GM21528 (cell line): Measurements from ENCODE around the gene ATP5F1C.

Experiments used
- ATAC-seq: cut with Tn5 transposase; IDR thresholded peaks from one replicate; pipeline ENCODE4 v1.9.1; 2021; ENCODE audit warnings: mild to moderate bottlenecking, moderate library complexity; ENCODE audit not compliant: unreplicated experiment, low FRiP score

The ATP5F1C gene

DNA sequence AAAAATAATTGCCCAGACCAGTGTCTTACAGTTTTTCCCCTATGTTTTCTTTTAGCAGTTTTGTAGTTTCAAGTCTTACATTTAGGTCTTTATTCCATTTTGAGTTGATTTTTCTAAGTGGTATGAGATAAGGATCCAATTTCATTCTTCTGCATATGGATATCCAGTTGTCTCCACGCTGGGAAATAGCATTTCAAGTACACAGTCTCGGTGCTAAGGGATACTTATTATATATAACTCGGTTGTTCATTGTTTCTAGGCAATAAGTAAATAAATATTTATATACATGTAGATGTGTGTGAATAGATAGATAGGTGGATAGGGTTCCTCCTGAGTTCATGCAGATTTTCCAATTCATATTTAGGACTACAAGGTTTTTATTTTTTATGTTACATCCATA, 46.3 kb downstream of the ATP5F1C start:
- no peak for ATAC-seq

DNA sequence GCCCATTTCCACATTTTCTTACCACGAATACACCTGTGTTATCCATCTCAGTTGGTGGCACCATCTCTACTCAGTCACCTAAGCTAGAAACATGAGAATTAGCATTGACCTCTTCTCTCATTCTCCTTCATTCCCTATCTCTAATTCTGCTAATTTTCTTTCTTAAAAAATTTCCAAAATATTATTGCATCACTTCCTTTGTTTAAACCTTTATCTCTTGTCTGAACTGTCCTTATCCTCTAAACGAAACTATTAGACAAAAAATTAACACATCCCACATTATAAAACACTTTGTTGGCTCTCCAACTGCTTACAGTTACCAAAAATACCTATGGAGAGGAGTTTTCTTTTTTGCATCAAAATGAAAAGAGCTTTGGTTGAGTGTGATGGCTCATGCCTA, 48.6 kb downstream of the ATP5F1C start:
- ATAC-seq, result no peak

DNA sequence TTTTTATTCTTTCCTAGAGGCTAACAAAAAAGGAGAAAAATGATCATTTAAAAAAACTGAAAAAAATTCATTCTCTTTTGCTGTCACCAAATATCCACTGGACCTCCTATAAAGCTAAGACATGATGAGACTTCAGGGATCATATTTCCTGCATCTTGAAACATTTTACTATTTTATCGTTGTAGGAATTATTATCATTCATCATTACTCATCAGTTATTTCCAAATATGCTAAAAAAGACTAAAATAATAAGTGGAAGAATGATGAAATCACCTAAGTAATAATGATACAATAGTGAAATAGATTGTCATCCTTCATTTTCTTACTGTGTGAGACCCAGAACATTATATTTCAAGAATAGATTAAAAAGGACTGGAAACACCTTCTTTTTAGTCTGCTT, 58.6 kb downstream of the ATP5F1C start:
- ATAC-seq, result no peak

DNA sequence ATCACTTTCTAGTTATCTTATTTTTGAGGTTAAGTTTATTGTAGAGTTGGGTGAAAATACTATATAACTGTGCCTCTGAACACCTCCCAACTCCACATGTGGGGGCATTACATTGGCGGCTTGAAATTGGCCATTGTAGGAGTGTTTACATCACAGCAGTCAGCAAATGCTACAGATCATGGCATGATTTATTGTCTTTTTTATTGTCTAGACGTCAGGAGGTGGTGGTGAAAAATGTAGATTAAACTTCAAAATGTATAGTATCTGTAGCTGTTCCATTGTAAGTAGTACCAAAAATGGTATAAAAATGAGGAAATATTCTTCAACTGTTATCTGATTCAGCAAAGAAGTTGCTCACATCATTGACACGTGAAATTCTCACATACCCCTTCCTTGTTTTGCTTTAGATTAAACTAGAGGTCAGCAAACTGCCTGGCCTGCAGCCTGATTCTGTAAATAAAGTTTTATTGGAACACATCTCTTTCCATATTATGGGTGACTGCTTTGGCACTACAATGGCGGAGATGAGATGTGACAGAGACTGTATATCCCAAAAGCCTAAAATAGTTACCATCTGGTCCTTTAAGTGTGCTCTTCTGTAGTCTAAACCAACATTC, 65.4 kb downstream of the ATP5F1C start:
- no peak for ATAC-seq

DNA sequence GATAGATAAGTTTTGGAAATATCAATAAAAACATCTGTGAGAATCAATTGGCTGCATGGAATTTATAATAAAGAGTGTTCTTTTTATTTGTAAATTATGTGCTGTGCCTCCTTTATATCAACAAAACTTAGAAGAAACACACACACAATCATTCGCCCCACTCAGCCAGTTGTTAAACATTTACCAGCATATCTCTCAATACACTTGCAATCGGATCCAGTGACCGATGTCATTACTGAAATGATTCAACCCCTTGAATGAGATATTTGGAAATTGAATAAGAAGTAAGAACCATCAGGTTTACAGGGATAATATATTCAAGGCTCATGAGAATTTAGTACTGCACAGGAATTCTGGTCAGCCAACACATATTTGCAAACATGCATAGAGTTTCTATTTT, 65.9 kb downstream of the ATP5F1C start:
- no peak for ATAC-seq

DNA sequence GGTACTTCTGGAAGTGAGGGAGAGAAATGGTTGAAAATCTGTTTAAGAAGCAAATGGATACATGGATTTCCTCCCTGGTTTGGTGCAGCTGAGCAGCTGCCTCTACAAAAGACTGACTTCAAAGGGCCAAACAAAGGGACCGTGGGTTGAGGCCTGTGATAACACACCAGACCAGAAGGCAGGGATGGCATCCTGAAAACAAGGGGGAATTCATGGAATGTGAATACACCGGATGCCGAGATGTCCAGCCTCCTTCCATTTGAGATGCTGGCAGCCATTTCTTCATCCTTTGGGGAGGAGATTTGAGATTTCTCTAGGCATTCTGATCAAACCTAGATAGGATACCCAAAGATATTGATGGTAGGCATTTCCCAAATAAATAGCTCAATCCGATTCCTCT, 67.2 kb downstream of the ATP5F1C start:
- ATAC-seq, result no peak

DNA sequence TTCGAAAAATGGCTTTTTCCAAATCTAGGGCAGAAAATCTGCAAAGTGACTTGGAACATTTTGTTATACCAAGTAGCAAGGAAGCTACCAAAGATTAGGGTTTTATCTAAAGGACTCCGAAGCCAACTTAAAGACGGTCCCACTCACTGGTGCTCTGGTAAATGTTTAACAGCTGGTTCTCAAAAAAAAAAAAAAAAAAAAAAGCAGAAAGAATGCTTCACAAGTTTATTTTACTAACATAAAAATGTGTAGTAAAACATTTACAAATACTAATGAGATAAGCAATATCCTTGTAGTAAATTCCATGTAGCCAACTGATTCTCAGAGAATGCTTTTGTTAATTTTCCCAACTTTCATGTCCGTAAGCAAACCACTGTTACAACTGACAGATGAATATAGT, 68.7 kb downstream of the ATP5F1C start:
- no peak for ATAC-seq

DNA sequence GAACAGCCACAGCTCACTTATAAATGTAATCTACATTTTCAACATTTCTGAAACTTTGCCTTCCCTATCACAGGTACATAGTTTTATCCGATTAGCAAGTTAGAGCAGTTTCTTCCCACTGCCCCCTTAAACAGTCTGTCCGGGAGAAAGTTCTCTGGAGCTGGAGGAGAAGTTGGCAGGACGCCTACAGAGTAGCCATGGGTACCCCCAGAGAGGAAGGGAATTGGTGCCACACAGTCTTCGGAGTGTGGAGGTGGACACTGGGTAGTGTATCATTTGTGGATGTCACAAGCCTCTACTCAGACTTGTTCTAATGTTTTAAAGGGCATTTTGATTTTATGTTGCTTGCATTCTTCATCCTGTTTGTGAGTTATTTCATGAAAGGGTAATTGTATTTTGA, 69.3 kb downstream of the ATP5F1C start:
- no peak for ATAC-seq
